HPDE6-E6E7 (cell line): ENCODE measurements around the gene CHST1.

Source experiments
- DNase-seq: peaks from one replicate; pipeline ENCODE4 v3.0.0; 2011; ENCODE audit warnings: missing footprints; ENCODE audit errors: extremely low spot score

The CHST1 gene

GRCh38 chr11:45607995-45608394 lies 57.4 kb downstream of the CHST1 start:
- DNase-seq: no peak

GRCh38 chr11:45606514-45607281 lies 58.7 kb downstream of the CHST1 start:
- DNase-seq: no peak

- no peak for DNase-seq
These were observed 60.4 kb downstream of the CHST1 start for GRCh38 chr11:45605051-45605450.

GRCh38 chr11:45603946-45604682 lies 61.3 kb downstream of the CHST1 start:
- no peak for DNase-seq

GRCh38 chr11:45599161-45599943 lies 66.1 kb downstream of the CHST1 start:
- DNase-seq: no peak
